ENCODE data around the gene CATSPER3. TPM values are rescaled to one million over a fixed set of nuclear protein-coding genes. Genes with fewer than 3 reads are reported as not detected.
"Not testable (repeated sequence)": the region's sequence is repeated elsewhere in the genome, so short reads cannot be mapped to it uniquely, and the experiment has no call there.

Gene CATSPER3
- total and polyA plus RNA-seq, 4 donors, result 0.33 to 0.79 (median 0.75) TPM; not detected in 1

GRCh38 chr5:134992148-134992547 is 24.4 kb downstream of the CATSPER3 start:
- H3K9me3 ChIP-seq (ENCODE audit: control insufficient read depth, insufficient read depth, low read length), result no peaks in the 10 kb centered on the region
- H3K27me3 ChIP-seq (ENCODE audit: control insufficient read depth, insufficient read depth, low read length), result no peaks in the 10 kb centered on the region
- WGBS (ENCODE audit: insufficient coverage), result 98% methylated on average over 4 of the region's 5 CpGs
- no peak overlapping the region for H3K4me3 ChIP-seq (ENCODE audit: low read depth, low read length)
- no peak for DNase-seq (ENCODE audit: low read depth in 4 of 6, low spot score in 6 of 6)
- no peaks in the 10 kb centered on the region for H3K4me1 ChIP-seq (ENCODE audit: control insufficient read depth, insufficient read depth, low read length)
- no peak overlapping the region for H3K27ac ChIP-seq (ENCODE audit: low read depth, low read length)
- no peaks in the 10 kb centered on the region for H3K36me3 ChIP-seq (ENCODE audit: control insufficient read depth, insufficient read depth, low read length)

DNA sequence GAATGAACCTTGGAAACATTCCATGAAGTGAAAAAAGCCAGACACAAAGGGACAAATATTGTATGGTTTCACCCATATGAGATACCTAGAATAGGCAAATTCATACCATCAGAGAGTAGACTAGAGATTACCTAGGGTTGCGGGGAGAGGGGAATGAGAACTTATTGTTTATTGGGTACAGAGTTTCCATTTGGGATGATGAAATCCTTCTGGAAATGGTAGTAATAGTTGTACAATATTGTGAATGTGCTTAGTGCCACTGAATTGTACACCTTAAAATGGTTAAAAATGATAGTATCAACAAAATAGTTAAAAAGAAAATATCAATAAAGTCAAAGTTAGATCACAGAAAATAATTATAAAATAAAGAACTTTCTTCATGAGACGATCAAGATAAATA is 25.5 kb downstream of the CATSPER3 start:
- WGBS (ENCODE audit: insufficient coverage), result 100% methylated on average over 1 of the region's 2 CpGs
- no peaks in the 10 kb centered on the region for H3K4me1 ChIP-seq (ENCODE audit: control insufficient read depth, insufficient read depth, low read length)
- DNase-seq (ENCODE audit: low read depth in 4 of 6, low spot score in 6 of 6), result no peak
- no peaks in the 10 kb centered on the region for H3K27me3 ChIP-seq (ENCODE audit: control insufficient read depth, insufficient read depth, low read length)
- no peaks in the 10 kb centered on the region for H3K36me3 ChIP-seq (ENCODE audit: control insufficient read depth, insufficient read depth, low read length)
- no peak overlapping the region for H3K4me3 ChIP-seq (ENCODE audit: low read depth, low read length)
- no peak overlapping the region for H3K27ac ChIP-seq (ENCODE audit: low read depth, low read length)
- H3K9me3 ChIP-seq (ENCODE audit: control insufficient read depth, insufficient read depth, low read length), result no peaks in the 10 kb centered on the region

- no peak overlapping the region for H3K27ac ChIP-seq (ENCODE audit: low read depth, low read length)
- no peak for DNase-seq (ENCODE audit: low read depth in 4 of 6, low spot score in 6 of 6)
- H3K4me1 ChIP-seq (ENCODE audit: control insufficient read depth, insufficient read depth, low read length), result no peaks in the 10 kb centered on the region
- H3K9me3 ChIP-seq (ENCODE audit: control insufficient read depth, insufficient read depth, low read length), result no peaks in the 10 kb centered on the region
- WGBS (ENCODE audit: insufficient coverage), result 61% methylated on average over 2 of the region's 2 CpGs
- H3K4me3 ChIP-seq (ENCODE audit: low read depth, low read length), result no peak overlapping the region
- no peaks in the 10 kb centered on the region for H3K27me3 ChIP-seq (ENCODE audit: control insufficient read depth, insufficient read depth, low read length)
- no peaks in the 10 kb centered on the region for H3K36me3 ChIP-seq (ENCODE audit: control insufficient read depth, insufficient read depth, low read length)
These were observed 27.0 kb downstream of the CATSPER3 start for GRCh38 chr5:134994560-134995156.

DNA sequence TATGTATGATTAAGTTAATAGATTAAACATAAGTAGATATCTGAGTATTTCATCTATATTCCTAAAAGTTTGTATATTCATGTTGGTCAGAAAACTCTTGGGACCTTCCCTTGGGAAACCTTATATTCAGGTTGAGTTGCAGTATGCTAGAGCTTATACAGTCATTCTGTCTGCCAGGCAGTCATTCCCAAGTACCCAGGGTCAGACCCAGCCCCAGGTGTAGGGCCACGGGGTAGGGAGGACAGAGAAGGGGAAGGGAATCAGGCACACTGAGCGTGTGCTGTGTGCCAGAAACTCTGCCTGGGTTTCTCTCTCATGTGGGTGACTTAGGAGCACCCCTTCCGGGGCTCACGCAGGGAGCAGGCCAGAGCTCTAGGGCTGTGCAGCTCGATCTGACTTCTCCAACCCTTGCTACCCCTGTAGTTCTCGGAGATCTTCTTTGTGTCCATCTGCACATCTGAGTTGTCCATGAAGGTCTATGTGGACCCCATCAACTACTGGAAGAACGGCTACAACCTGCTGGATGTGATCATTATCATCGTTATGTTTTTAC is 28.2 kb downstream of the CATSPER3 start:
- no peaks in the 10 kb centered on the region for H3K4me1 ChIP-seq (ENCODE audit: control insufficient read depth, insufficient read depth, low read length)
- no peaks in the 10 kb centered on the region for H3K36me3 ChIP-seq (ENCODE audit: control insufficient read depth, insufficient read depth, low read length)
- H3K27me3 ChIP-seq (ENCODE audit: control insufficient read depth, insufficient read depth, low read length), result no peaks in the 10 kb centered on the region
- H3K4me3 ChIP-seq (ENCODE audit: low read depth, low read length), result no peak overlapping the region
- no peaks in the 10 kb centered on the region for H3K9me3 ChIP-seq (ENCODE audit: control insufficient read depth, insufficient read depth, low read length)
- no peak overlapping the region for H3K27ac ChIP-seq (ENCODE audit: low read depth, low read length)
- DNase-seq (ENCODE audit: low read depth in 4 of 6, low spot score in 6 of 6), result no peak
- 89% methylated on average over 8 of the region's 8 CpGs for WGBS (ENCODE audit: insufficient coverage)

GRCh38 chr5:134997015-134997414 is 29.3 kb downstream of the CATSPER3 start:
- H3K27me3 ChIP-seq (ENCODE audit: control insufficient read depth, insufficient read depth, low read length), result no peaks in the 10 kb centered on the region
- DNase-seq (ENCODE audit: low read depth in 4 of 6, low spot score in 6 of 6), result no peak
- H3K4me3 ChIP-seq (ENCODE audit: low read depth, low read length), result no peak overlapping the region
- no peaks in the 10 kb centered on the region for H3K36me3 ChIP-seq (ENCODE audit: control insufficient read depth, insufficient read depth, low read length)
- H3K4me1 ChIP-seq (ENCODE audit: control insufficient read depth, insufficient read depth, low read length), result no peaks in the 10 kb centered on the region
- H3K9me3 ChIP-seq (ENCODE audit: control insufficient read depth, insufficient read depth, low read length), result no peaks in the 10 kb centered on the region
- no peak overlapping the region for H3K27ac ChIP-seq (ENCODE audit: low read depth, low read length)
- WGBS (ENCODE audit: insufficient coverage), result 88% methylated on average over 9 of the region's 11 CpGs

GRCh38 chr5:134998068-134998467 is 30.4 kb downstream of the CATSPER3 start:
- H3K4me1 ChIP-seq (ENCODE audit: control insufficient read depth, insufficient read depth, low read length); H3K36me3 ChIP-seq (ENCODE audit: control insufficient read depth, insufficient read depth, low read length); H3K4me3 ChIP-seq (ENCODE audit: low read depth, low read length); DNase-seq (ENCODE audit: low read depth in 4 of 6, low spot score in 6 of 6); H3K9me3 ChIP-seq (ENCODE audit: control insufficient read depth, insufficient read depth, low read length); H3K27me3 ChIP-seq (ENCODE audit: control insufficient read depth, insufficient read depth, low read length); H3K27ac ChIP-seq (ENCODE audit: low read depth, low read length): not testable (repeated sequence)
- WGBS (ENCODE audit: insufficient coverage), result no CpG with 5 or more reads among the region's 5 CpGs

GRCh38 chr5:135004376-135004775 is 36.7 kb downstream of the CATSPER3 start:
- no peaks in the 10 kb centered on the region for H3K27me3 ChIP-seq (ENCODE audit: control insufficient read depth, insufficient read depth, low read length)
- 87% methylated on average over 3 of the region's 3 CpGs for WGBS (ENCODE audit: insufficient coverage)
- no peaks in the 10 kb centered on the region for H3K36me3 ChIP-seq (ENCODE audit: control insufficient read depth, insufficient read depth, low read length)
- H3K9me3 ChIP-seq (ENCODE audit: control insufficient read depth, insufficient read depth, low read length), result no peaks in the 10 kb centered on the region
- DNase-seq (ENCODE audit: low read depth in 4 of 6, low spot score in 6 of 6), result no peak
- H3K27ac ChIP-seq (ENCODE audit: low read depth, low read length), result no peak overlapping the region
- H3K4me1 ChIP-seq (ENCODE audit: control insufficient read depth, insufficient read depth, low read length), result no peaks in the 10 kb centered on the region
- no peak overlapping the region for H3K4me3 ChIP-seq (ENCODE audit: low read depth, low read length)

DNA sequence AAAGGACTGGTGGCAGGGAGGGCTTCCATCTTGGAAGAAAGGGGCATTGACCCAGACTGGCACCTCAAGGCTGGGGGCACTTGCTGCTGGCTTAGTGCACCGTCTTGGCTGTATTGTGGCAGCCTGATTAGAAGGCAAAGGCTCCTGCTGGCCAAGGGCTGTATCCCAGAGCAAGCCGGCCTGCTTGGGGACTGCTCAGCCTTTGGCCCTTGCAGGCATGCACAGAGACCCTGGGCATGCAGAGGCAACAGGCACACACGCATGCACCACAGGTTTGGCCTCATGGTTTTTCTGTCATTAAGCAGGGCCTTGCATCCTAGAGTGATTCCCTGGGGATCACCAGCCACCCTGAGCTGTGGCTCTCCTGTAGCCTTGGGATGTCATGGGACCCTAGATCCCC is 37.4 kb downstream of the CATSPER3 start:
- no peaks in the 10 kb centered on the region for H3K36me3 ChIP-seq (ENCODE audit: control insufficient read depth, insufficient read depth, low read length)
- no peaks in the 10 kb centered on the region for H3K27me3 ChIP-seq (ENCODE audit: control insufficient read depth, insufficient read depth, low read length)
- H3K4me3 ChIP-seq (ENCODE audit: low read depth, low read length), result no peak overlapping the region
- DNase-seq (ENCODE audit: low read depth in 4 of 6, low spot score in 6 of 6), result no peak
- no peaks in the 10 kb centered on the region for H3K4me1 ChIP-seq (ENCODE audit: control insufficient read depth, insufficient read depth, low read length)
- H3K9me3 ChIP-seq (ENCODE audit: control insufficient read depth, insufficient read depth, low read length), result no peaks in the 10 kb centered on the region
- no peak overlapping the region for H3K27ac ChIP-seq (ENCODE audit: low read depth, low read length)
- WGBS (ENCODE audit: insufficient coverage), result 73% methylated on average over 3 of the region's 3 CpGs

- H3K36me3 ChIP-seq (ENCODE audit: control insufficient read depth, insufficient read depth, low read length), result no peaks in the 10 kb centered on the region
- no peak overlapping the region for H3K4me3 ChIP-seq (ENCODE audit: low read depth, low read length)
- WGBS (ENCODE audit: insufficient coverage), result 88% methylated on average over 9 of the region's 9 CpGs
- H3K9me3 ChIP-seq (ENCODE audit: control insufficient read depth, insufficient read depth, low read length), result no peaks in the 10 kb centered on the region
- H3K4me1 ChIP-seq (ENCODE audit: control insufficient read depth, insufficient read depth, low read length), result no peaks in the 10 kb centered on the region
- no peak overlapping the region for H3K27ac ChIP-seq (ENCODE audit: low read depth, low read length)
- DNase-seq (ENCODE audit: low read depth in 4 of 6, low spot score in 6 of 6), result no peak
- H3K27me3 ChIP-seq (ENCODE audit: control insufficient read depth, insufficient read depth, low read length), result no peaks in the 10 kb centered on the region
These were observed 39.6 kb downstream of the CATSPER3 start for GRCh38 chr5:135007305-135007704.

DNA sequence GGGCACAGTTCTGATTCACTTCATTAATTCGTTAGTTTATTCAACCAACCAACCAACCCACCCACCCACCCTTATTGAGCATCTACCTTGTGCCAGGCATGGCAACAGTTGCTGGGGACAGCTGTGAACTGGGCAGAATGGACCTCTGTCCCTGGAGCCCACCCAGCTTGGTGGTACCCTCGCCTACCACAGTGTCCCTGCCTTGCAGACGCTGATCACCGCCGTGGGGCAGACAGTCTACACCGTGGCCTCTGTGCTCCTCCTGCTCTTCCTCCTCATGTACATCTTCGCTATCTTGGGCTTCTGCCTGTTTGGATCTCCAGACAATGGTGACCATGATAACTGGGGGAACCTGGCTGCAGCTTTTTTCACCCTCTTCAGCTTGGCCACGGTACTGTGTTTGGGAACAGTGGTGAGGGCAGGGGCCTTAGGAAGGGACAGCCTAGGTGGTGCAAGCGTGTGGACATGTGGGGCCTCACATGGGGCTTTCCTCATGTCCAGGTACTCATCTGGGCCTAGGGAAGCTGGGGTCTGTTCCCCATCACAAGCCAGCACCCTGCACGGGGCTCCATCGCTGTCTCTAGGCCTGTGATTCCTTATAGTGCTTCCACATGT is 40.1 kb downstream of the CATSPER3 start:
- Histone ChIP-seq H3K36me3 (ENCODE audit: control insufficient read depth, insufficient read depth, low read length) (no peaks in the 10 kb centered on the region), H3K4me3 (ENCODE audit: low read depth, low read length) (no peak overlapping the region), H3K9me3 (ENCODE audit: control insufficient read depth, insufficient read depth, low read length) (no peaks in the 10 kb centered on the region), H3K4me1 (ENCODE audit: control insufficient read depth, insufficient read depth, low read length) (peaks cover 3% of the 10 kb centered on the region), H3K27ac (ENCODE audit: low read depth, low read length) (no peak overlapping the region), H3K27me3 (ENCODE audit: control insufficient read depth, insufficient read depth, low read length) (no peaks in the 10 kb centered on the region)
- 85% methylated on average over 9 of the region's 11 CpGs for WGBS (ENCODE audit: insufficient coverage)
- no peak for DNase-seq (ENCODE audit: low read depth in 4 of 6, low spot score in 6 of 6)
